ENCODE data around the gene SLC44A4.
"Not testable (repeated sequence)": the region's sequence is repeated elsewhere in the genome, so short reads cannot be mapped to it uniquely, and the experiment has no call there.

Gene SLC44A4

DNA sequence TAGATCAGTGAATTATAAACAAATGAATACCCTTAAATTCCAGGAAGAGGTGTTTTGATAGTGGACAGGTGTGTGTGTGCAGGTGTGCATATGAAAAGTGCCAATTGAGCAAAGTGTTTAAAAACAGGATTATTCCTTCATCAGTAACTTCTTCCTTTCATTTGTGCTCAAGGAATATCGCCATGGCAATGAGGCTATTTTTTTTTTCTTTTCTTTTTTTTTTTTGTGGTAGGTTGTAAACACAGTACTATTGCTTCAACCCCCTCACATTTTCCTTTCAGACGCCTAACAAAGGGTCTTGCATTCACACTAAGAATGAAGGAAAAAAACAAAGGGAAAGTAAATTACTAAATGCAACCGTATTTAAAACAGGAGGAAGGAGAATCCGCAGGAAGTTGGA, 53.2 kb downstream of the SLC44A4 start:
- DNase-seq: no peak

DNA sequence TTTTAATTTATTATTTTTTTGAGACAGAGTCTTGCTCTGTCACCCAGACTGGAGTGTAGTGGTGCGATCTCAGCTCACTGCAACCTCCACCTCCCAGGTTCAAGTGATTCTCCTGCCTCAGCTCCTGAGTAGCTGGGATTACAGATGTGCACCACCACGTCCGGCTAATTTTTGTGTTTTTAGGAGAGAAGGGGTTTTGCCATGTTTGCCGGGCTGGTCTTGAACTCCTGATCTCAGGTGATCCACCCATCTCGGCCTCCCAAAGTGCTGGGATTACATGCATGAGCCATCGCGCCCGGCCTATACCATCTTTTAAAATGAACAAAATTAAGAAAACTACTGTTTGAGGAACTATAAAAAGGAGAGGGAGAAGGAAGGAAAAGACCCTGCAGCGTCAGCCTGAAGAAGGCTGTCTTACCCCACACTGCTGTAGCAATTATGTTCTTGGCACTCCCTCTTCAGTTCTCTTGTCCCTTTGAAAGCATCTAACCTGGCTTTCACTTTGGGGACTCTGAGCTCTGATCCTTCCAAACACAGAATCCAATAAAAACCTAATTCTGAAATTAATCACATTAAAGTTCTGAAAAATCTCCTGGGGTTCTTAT, 55.1 kb downstream of the SLC44A4 start:
- not testable (repeated sequence) for DNase-seq

DNA sequence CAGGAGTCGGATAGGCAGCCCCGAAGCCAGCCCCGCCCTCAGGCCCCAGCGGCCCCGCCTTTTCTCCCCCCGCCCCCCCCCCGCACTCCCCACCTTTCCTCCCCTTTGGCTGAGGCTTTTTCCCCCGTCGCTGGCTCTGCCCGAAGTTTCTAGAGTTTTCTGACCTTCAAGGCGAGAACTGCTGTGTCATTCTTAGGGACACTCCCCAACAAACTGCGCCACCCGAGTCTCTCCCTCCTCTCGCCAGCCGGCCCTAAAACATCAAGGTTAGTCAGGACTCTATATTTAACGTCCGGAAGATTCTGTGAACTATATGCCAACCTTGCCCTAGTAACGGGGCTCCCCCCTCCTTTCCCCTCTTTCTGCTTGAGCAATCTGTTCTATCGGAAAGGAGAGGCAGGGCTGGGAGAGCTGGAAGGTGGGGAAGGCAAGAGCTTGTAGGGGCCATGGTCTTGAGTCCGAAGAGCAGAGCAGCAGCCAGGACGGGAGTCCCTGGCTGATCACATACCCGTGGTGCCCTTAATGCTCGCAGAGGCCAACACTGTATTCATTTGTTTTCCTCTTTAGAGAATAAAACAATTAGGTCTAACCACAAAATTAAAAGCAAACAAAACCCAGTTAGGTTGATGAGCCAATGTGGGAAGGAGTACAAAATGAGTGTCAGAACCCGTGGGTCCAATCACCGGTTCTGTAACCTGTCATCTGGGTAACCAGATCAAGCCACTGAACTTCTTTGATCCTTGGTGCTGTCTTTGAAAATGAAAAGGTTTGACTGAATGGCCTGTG, 56.6 kb downstream of the SLC44A4 start:
- no peak for DNase-seq

DNA sequence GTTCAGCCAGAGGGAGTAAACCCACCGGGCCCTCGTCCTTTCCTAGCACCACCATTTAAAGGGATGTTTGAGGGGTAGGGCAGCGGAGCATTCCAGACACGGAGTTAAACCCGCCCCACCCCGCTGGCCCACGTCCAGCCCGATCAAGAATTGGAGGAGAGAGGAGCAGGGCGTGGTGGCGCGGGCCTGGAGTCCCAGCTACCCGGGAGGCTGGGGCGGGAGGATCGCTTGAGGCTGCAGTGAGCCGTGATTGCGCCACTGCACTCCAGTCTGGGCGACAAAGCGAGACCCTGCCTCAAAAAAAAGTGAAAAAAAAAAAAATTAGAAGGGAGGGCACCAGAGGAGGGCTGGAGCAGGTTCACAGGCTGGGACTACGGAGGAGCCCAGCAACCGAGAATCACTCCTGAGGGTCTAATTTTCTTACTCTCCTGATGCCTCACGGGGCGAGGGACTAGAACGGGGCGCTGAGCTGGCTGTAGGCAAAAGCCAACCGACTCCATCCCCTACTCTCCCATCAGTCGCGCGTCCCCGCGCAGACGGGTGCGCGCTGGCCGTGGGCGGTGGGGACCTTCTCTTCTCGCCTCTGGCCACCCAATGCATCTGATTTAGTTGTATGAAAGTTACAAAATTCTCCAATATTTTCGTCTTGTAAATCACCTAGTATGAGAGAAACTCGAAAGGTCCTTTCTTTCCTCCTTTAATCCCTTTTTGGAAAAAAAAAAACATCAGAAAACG, 57.3 kb downstream of the SLC44A4 start:
- peak in 1 of 2 experiments; percentile 5 for DNase-seq

DNA sequence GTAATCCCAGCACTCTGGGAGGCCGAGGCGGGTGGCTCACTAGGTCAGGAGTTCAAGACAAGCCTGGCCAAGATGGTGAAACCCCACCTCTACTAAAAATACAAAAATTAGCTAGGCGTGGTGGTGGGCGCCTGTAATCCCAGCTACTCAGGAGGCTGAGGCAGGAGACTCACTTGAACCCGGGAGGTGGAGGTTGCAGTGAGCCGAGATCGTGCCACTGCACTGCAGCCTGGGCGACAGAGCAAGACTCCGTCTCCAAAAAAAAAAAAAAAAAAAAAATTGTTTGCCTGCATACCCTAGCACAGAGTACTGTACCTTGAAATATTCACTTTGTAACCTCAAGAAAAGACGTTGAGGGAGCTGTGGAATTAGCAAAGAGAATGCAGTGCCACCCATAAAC, 58.4 kb downstream of the SLC44A4 start:
- DNase-seq: not testable (repeated sequence)

DNA sequence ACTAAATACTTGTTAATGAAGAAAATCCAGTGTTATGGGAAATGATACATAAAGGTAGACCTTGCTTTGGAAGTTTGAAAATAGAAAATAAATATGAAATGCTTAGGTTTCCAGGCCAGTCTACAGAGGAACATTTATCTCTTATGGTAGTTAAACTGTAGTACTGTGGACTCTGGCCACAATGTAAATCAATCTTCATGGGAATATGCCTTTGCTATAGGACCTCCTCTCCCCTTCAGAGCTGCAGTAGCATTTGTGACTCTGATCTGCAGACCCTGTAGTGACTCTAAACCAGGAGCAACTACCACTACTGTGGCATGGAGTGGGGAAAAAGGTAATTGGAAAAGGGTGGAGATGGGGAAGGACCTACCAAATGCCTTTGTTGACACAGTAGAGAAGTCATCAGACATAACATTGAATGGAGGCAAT, 58.9 kb downstream of the SLC44A4 start:
- DNase-seq: no peak

DNA sequence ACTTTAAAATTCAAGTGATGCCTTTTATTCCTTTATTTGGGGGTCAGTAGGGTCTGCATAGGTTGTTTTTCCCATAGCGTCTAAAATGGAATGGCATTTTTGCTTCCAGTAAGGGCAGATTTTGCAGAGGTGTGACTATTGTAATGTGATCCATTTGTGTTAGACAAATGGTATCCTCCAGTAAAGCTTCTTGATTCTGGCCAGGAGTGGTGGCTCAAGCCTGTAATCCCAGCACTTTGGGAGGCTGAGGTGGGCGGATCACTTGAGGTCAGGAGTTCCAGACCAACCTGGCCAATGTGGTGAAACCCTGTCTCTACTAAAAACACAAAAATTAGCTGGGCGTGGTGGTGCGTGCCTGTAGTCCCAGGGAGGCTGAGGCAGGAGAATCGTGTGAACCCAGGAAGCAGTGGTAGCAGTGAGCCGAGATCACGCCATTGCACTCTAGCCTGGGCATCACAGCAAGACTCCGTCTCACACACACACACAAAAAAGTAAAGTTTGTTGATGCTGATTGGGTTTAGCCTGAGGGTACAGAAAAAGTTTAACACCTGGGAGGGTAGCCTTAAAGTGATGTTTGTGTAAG, 60.8 kb downstream of the SLC44A4 start:
- DNase-seq: not testable (repeated sequence)

DNA sequence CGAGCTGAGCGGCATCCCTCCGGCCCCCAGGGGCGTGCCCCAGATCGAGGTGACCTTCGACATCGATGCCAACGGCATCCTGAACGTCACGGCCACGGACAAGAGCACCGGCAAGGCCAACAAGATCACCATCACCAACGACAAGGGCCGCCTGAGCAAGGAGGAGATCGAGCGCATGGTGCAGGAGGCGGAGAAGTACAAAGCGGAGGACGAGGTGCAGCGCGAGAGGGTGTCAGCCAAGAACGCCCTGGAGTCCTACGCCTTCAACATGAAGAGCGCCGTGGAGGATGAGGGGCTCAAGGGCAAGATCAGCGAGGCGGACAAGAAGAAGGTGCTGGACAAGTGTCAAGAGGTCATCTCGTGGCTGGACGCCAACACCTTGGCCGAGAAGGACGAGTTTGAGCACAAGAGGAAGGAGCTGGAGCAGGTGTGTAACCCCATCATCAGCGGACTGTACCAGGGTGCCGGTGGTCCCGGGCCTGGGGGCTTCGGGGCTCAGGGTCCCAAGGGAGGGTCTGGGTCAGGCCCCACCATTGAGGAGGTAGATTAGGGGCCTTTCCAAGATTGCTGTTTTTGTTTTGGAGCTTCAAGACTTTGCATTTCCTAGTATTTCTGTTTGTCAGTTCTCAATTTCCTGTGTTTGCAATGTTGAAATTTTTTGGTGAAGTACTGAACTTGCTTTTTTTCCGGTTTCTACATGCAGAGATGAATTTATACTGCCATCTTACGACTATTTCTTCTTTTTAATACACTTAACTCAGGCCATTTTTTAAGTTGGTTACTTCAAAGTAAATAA, 61.5 kb downstream of the SLC44A4 start:
- DNase-seq: not testable (repeated sequence)

DNA sequence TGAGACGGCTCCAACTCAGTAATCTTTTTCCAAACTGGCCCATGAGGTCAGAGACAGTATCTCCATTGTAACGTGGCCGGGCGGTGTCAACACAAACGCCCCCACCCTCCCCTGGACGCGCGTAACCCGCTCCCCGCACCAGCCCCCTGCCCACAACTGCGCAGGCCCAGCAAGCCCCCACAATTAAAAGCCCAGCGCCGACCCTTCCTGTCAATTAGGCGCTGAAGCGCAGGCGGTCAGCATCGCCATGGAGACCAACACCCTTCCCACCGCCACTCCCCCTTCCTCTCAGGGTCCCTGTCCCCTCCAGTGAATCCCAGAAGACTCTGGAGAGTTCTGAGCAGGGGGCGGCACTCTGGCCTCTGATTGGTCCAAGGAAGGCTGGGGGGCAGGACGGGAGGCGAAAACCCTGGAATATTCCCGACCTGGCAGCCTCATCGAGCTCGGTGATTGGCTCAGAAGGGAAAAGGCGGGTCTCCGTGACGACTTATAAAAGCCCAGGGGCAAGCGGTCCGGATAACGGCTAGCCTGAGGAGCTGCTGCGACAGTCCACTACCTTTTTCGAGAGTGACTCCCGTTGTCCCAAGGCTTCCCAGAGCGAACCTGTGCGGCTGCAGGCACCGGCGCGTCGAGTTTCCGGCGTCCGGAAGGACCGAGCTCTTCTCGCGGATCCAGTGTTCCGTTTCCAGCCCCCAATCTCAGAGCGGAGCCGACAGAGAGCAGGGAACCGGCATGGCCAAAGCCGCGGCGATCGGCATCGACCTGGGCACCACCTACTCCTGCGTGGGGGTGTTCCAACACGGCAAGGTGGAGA, 63.6 kb downstream of the SLC44A4 start, which contains the start of the genes HSPA1A and HSPA1L:
Gene HSPA1A, plus strand, starts transcription at position 519 of the 814 bp plus-strand sequence. Its CDS starts 214 bp downstream, at position 733.
Gene HSPA1L, minus strand, starts transcription at position 259 of the 814 bp plus-strand sequence. CDS start 3,311 bp downstream, outside the sequence.
- DNase-seq: peak; percentile 82 to 92

DNA sequence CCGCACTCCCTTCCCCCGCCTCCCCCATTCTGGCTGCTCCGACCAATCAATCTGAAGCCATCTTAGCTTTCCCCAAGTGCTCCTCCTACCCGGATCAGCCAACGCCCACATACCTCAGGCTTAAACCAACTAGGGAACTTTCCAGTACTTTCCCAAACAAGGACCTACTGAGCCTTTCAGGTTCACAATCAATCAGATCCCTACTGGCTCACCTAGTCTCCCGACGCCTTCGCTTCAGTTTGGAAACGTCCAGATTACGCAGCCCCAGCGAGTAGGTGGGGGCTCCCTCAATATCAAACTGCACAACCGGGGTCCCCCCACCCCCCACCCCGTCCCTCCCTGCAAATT, 64.1 kb downstream of the SLC44A4 start:
- peak; percentile 68 to 90 for DNase-seq

DNA sequence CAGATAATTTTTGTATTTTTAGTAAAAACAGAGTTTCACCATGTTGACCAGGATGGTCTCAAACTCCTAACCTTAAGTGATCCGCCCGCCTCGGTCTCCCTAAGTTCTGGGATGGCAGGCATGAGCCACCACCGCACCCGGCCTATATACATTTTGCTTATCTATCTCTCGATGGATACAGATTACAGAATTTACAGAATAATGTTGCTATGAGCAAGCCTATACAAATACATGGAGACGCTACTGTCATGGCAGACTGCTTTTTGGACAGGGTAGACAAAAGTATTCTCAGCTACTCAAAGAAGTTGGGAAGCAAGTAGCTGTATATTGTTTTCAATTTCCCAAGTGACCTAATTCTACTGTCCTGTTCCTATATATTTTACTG, 65.3 kb downstream of the SLC44A4 start:
- DNase-seq: no peak

Data from NCI-H187 (cell line).